B cell (primary cell): ENCODE data around the gene KAZN. TPM values are rescaled to one million over a fixed set of nuclear protein-coding genes. Genes with fewer than 3 reads are reported as not detected.

Source experiments
- ATAC-seq: fragments of 200-7000 bp; cut with Tn5 transposase; one replicate; pipeline ENCODE4 v1.10.0; 2021; ENCODE audit warnings: low read depth, mild to moderate bottlenecking, moderate number of reproducible peaks, moderate library complexity
- CTCF ChIA-PET: fragments of 350-600 bp; sonication (Branson Sonifier 250); formaldehyde crosslinking; loops from one replicate; lab custom pipeline; 2021; ENCODE audit warnings: antibody characterized with exemption, inconsistent platforms; lab: Charles Lee
- POLR2A ChIA-PET: fragments of 350-600 bp; sonication (Branson Sonifier 250); formaldehyde crosslinking; loops from one replicate; lab custom pipeline; 2021; ENCODE audit warnings: antibody characterized with exemption; lab: Charles Lee
- DNase-seq: peaks from one replicate; pipeline ENCODE4 v3.0.0; 2013
- H2AFZ ChIP-seq: 2 replicates; pipeline ENCODE4 v1.6.1; 2012; ENCODE audit warnings: mild to moderate bottlenecking, low read depth, low read length; ENCODE audit not compliant: insufficient read depth, poor library complexity, severe bottlenecking
- H3K27ac ChIP-seq, 2 donors: 1 replicate in 1 of 2; 2 replicates in 1 of 2; pipeline ENCODE4 v1.5.1; 2012 to 2013; ENCODE audit warnings: low read length in 2 of 2, mild to moderate bottlenecking in 2 of 2, moderate library complexity in 1 of 2
- H3K27me3 ChIP-seq, 4 experiments: fragments of 200-600 bp in 1 of 4; sonication (generic) in 1 of 4; replicated peaks in 1 of 4; 1 replicate in 2 of 4; 2 replicates in 2 of 4; pipeline versions ENCODE4 v1.6.1 to v1.7.0; 2013 to 2016; ENCODE audit warnings: low read length in 3 of 4, mild to moderate bottlenecking in 2 of 4, mixed read lengths in 1 of 4, moderate library complexity in 1 of 4; ENCODE audit not compliant: insufficient read depth in 4 of 4, control insufficient read depth in 3 of 4; ENCODE audit errors: control extremely low read depth in 1 of 4
- H3K36me3 ChIP-seq, 2 experiments: replicated peaks in 1 of 2; 1 replicate in 1 of 2; 2 replicates in 1 of 2; pipeline versions ENCODE4 v1.6.1 to v1.7.1; 2013; ENCODE audit warnings: low read length in 1 of 2; ENCODE audit not compliant: insufficient read depth in 2 of 2, control insufficient read depth in 1 of 2; ENCODE audit errors: control extremely low read depth in 1 of 2, extremely low read depth in 1 of 2
- H3K4me1 ChIP-seq, 2 donors: fragments of 200-600 bp in 1 of 2; sonication (generic) in 1 of 2; 1 replicate in 1 of 2; 2 replicates in 1 of 2; pipeline versions ENCODE4 v1.5.1 to v1.6.1; 2013 to 2017; ENCODE audit warnings: low read length in 2 of 2; ENCODE audit not compliant: control insufficient read depth in 2 of 2, insufficient read depth in 2 of 2
- H3K4me2 ChIP-seq: replicated peaks from 2 replicates; pipeline ENCODE3; 2012; ENCODE audit warnings: mild to moderate bottlenecking, low read depth, low read length; ENCODE audit not compliant: poor library complexity, severe bottlenecking
- H3K4me3 ChIP-seq, 5 experiments: fragments of 200-600 bp in 1 of 5; sonication (generic) in 1 of 5; 1 replicate in 3 of 5; 2 replicates in 2 of 5; pipeline versions ENCODE4 v1.5.1 to v1.7.0; 2011 to 2016; ENCODE audit warnings: low read length in 4 of 5, mild to moderate bottlenecking in 4 of 5, low read depth in 2 of 5, control low read depth in 1 of 5, moderate library complexity in 1 of 5; ENCODE audit not compliant: insufficient read depth in 1 of 5; ENCODE audit errors: control extremely low read depth in 1 of 5, extremely low read depth in 1 of 5
- H3K79me2 ChIP-seq: fragments of 200-600 bp; sonication (generic); one replicate; pipeline ENCODE4 v1.6.0; 2016; ENCODE audit warnings: low read length; ENCODE audit not compliant: control insufficient read depth, insufficient read depth
- H3K9ac ChIP-seq: fragments of 200-600 bp; sonication (generic); 2 replicates; pipeline ENCODE4 v1.6.1; 2017; ENCODE audit warnings: mild to moderate bottlenecking, low read length, moderate library complexity
- H3K9me3 ChIP-seq, 3 donors: one replicate each; pipeline versions ENCODE4 v1.6.1 to v1.7.1; 2013; ENCODE audit warnings: low read length in 2 of 3; ENCODE audit not compliant: control insufficient read depth in 2 of 3, insufficient read depth in 1 of 3; ENCODE audit errors: control extremely low read depth in 1 of 3
- H4K20me1 ChIP-seq: 2 replicates; pipeline ENCODE4 v1.6.0; 2012; ENCODE audit warnings: mild to moderate bottlenecking, low read length; ENCODE audit not compliant: insufficient read depth, control insufficient read depth, poor library complexity, severe bottlenecking
- H3K27ac Mint-ChIP-seq: one replicate; pipeline ENCODE4 v1.8.0; 2021; ENCODE audit warnings: mixed read lengths
- H3K27me3 Mint-ChIP-seq: one replicate; pipeline ENCODE4 v1.8.0; 2021; ENCODE audit warnings: mixed read lengths
- H3K4me1 Mint-ChIP-seq: one replicate; pipeline ENCODE4 v1.8.0; 2021; ENCODE audit warnings: mixed read lengths
- H3K4me3 Mint-ChIP-seq: one replicate; pipeline ENCODE4 v1.8.0; 2021; ENCODE audit warnings: mixed read lengths
- H3K9me3 Mint-ChIP-seq: one replicate; pipeline ENCODE4 v1.8.0; 2022; ENCODE audit warnings: mixed read lengths; ENCODE audit not compliant: insufficient read depth
- CTCF ChIP-seq: fragments of 200-600 bp; IDR thresholded peaks from one replicate; pipeline ENCODE4 v1.8.0; 2022; ENCODE audit warnings: antibody characterized with exemption, mild to moderate bottlenecking
- EZH2 ChIP-seq: IDR thresholded peaks from 2 replicates; pipeline ENCODE4 v1.6.1; 2012; ENCODE audit warnings: borderline replicate concordance, low read depth, mild to moderate bottlenecking, moderate library complexity, low read length; ENCODE audit not compliant: insufficient read depth, poor library complexity, severe bottlenecking
- WGBS: methylation state at CpG from one replicate; pipeline ENCODE4 v1.1.5; 2013; ENCODE audit warnings: missing lambda C conversion rate; ENCODE audit not compliant: insufficient coverage; 5-methylcytosine and 5-hydroxymethylcytosine counted together
- intact Hi-C: fragments of 100-400 bp; cut with micrococcal nuclease; formaldehyde crosslinking; loops from one replicate; pipeline ENCODE4 v1.10.0; 2022
- polyA plus RNA-seq: library from polyadenylated mRNA; depleted of rRNA; stranded (reverse); fragments of >200 nt; gene quantifications from 2 replicates; pipeline ENCODE4 v1.2.3, GENCODE V29; 2012
- total RNA-seq, 2 donors: library from RNA; stranded (reverse); fragments of 120-200 nt in 1 of 2; gene quantifications; 1 replicate in 1 of 2; 2 replicates in 1 of 2; pipeline versions ENCODE4 v1.2.3 to v1.2.4, GENCODE V29; 2013 to 2022

KAZN gene
- total and polyA plus RNA-seq, 2 donors (not counting 1 experiment from before 2014, with no cell fraction given), result 0.13 to 0.39 TPM

- DNase-seq, result no peak
- H3K4me1 ChIP-seq, result peaks cover 0 to 4% of the 10 kb centered on the region in 2 donors
- H3K4me3 Mint-ChIP-seq, result no peak overlapping the region
- no peaks in the 10 kb centered on the region for H3K9me3 Mint-ChIP-seq
- H4K20me1 ChIP-seq, result no peaks in the 10 kb centered on the region
- peaks cover 6% of the 10 kb centered on the region for H3K27me3 Mint-ChIP-seq
- no peak for TF ChIP-seq CTCF
- TF ChIP-seq EZH2, result no peak
- no peaks in the 10 kb centered on the region for H3K36me3 ChIP-seq
- POLR2A ChIA-PET, result no interaction called here
- CTCF ChIA-PET, result no interaction called here
- H3K4me3 ChIP-seq, result no peak overlapping the region
- no peak for ATAC-seq
- H3K4me1 Mint-ChIP-seq, result peaks cover 1% of the 10 kb centered on the region
- no peak overlapping the region for H3K9ac ChIP-seq
- H2AFZ ChIP-seq, result no peak overlapping the region
- no peaks in the 10 kb centered on the region for H3K27me3 ChIP-seq
- H3K4me2 ChIP-seq, result no peak overlapping the region
- no peaks in the 10 kb centered on the region for H3K9me3 ChIP-seq
- intact Hi-C loops, result no loop called here
- H3K27ac ChIP-seq, result no peak overlapping the region
- 88% methylated on average over 7 of the region's 7 CpGs for WGBS
- H3K27ac Mint-ChIP-seq, result no peak overlapping the region
- no peaks in the 10 kb centered on the region for H3K79me2 ChIP-seq
Observed at GRCh38 chr1:14759843-14760242, 161.4 kb downstream of the KAZN start.

- Histone ChIP-seq H3K9ac (no peak overlapping the region), H3K4me1 (peaks cover 0 to 4% of the 10 kb centered on the region in 2 donors), H3K9me3 (peaks cover 0 to 6% (median 0%) of the 10 kb centered on the region in 3 donors), H3K27ac (no peak overlapping the region), H4K20me1 (no peaks in the 10 kb centered on the region), H3K4me2 (no peak overlapping the region), H3K36me3 (no peaks in the 10 kb centered on the region), H3K27me3 (no peaks in the 10 kb centered on the region), H2AFZ (no peak overlapping the region), H3K4me3 (no peak overlapping the region), H3K79me2 (no peaks in the 10 kb centered on the region)
- Mint-ChIP-seq H3K27ac (no peak overlapping the region), H3K27me3 (peaks cover 13% of the 10 kb centered on the region), H3K4me1 (peaks cover 1% of the 10 kb centered on the region), H3K9me3 (no peaks in the 10 kb centered on the region), H3K4me3 (no peak overlapping the region)
- POLR2A ChIA-PET, result no interaction called here
- DNase-seq (no peak), ATAC-seq (no peak)
- WGBS, result 98% methylated on average over 4 of the region's 5 CpGs
- no peak for TF ChIP-seq CTCF
- TF ChIP-seq EZH2, result no peak
- CTCF ChIA-PET, result no interaction called here
- intact Hi-C loops, result no loop called here
Observed at GRCh38 chr1:14760780-14761179, 162.3 kb downstream of the KAZN start.
